Sigmoid colon (tissue), 4 donors: ENCODE data around the gene ZNF407.

Experiments used
- EP300 ChIP-seq, 4 donors: sonication (generic); formaldehyde crosslinking; IDR thresholded peaks; one replicate each; pipeline ENCODE4 v1.6.1; 2017; ENCODE audit warnings: antibody characterized with exemption in 4 of 4
- POLR2A ChIP-seq, 2 donors: fragments of 450-650 bp; IDR thresholded peaks; one replicate each; pipeline ENCODE4 v1.6.1; 2016; ENCODE audit warnings: antibody characterized with exemption in 2 of 2, mild to moderate bottlenecking in 2 of 2, moderate library complexity in 2 of 2
- TF ChIP-seq, protein P1 (sequence below), 4 experiments: fragments of 450-650 bp in 3 of 4; fragments of 200-600 bp in 1 of 4; IDR thresholded peaks; one replicate each; pipeline ENCODE4 v1.5.1; 2016 to 2019; ENCODE audit warnings: antibody characterized with exemption in 4 of 4, mild to moderate bottlenecking in 3 of 4, moderate library complexity in 2 of 4

DNA sequence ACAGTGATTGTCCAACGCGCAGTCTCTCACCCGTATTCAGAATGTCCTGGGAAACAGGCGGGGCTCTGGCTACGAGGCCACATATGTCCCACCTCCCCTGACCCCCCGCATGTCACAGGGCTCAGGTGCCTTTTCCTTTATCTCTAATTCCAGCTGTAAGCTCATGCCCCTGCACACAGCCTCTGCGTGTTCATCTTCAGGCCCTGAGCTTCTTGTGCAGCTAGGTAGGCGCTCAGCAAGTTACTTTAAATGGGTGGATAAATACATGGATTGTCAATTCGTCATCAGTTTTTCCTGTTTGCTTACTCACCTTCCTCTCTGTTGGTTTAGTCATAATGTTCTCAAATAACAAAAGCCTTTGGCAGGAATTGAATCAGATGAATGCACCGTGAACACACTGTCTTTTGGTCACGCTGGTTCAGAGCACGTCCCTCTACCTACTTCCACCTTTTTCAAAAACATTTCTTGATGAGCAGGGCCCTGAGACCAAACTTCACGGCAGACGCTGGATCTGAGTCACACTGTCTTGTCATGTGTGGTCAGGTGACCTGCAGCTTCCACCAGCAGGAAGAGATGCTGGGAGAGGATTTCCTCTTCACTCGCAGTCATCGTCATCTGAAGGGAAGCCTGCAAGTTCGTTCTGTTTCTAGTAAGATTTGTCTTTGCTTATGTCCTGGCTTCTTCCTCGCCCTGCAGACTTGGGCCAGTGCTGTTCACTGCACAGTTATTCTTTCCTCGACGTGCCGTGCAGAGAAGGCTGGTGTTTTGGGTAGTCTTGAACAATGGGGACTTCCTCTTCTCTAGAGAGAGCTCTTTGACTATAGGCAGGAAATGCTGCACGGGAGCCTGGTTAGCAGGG lies 473.2 kb downstream of the ZNF407 start:
- TF ChIP-seq, protein P1, sequence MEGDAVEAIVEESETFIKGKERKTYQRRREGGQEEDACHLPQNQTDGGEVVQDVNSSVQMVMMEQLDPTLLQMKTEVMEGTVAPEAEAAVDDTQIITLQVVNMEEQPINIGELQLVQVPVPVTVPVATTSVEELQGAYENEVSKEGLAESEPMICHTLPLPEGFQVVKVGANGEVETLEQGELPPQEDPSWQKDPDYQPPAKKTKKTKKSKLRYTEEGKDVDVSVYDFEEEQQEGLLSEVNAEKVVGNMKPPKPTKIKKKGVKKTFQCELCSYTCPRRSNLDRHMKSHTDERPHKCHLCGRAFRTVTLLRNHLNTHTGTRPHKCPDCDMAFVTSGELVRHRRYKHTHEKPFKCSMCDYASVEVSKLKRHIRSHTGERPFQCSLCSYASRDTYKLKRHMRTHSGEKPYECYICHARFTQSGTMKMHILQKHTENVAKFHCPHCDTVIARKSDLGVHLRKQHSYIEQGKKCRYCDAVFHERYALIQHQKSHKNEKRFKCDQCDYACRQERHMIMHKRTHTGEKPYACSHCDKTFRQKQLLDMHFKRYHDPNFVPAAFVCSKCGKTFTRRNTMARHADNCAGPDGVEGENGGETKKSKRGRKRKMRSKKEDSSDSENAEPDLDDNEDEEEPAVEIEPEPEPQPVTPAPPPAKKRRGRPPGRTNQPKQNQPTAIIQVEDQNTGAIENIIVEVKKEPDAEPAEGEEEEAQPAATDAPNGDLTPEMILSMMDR (IDR thresholded peaks at IDR 0.05), result no peak
- no peak for TF ChIP-seq EP300 (IDR thresholded peaks at IDR 0.05)
- no peak for TF ChIP-seq POLR2A (IDR thresholded peaks at IDR 0.05)
